Measurements from ENCODE around the gene LRRC41. TPM values are rescaled to one million over a fixed set of nuclear protein-coding genes. Genes with fewer than 3 reads are reported as not detected.
"Not testable (repeated sequence)": the region's sequence is repeated elsewhere in the genome, so short reads cannot be mapped to it uniquely, and the experiment has no call there.

LRRC41 gene
- total RNA-seq, 1 experiment from 2014 or later = 103 TPM

- not testable (repeated sequence) for DNase-seq (ENCODE audit: low read depth)
Observed at GRCh38 chr1:46325285-46326076, 22.1 kb upstream of the LRRC41 start.

DNA sequence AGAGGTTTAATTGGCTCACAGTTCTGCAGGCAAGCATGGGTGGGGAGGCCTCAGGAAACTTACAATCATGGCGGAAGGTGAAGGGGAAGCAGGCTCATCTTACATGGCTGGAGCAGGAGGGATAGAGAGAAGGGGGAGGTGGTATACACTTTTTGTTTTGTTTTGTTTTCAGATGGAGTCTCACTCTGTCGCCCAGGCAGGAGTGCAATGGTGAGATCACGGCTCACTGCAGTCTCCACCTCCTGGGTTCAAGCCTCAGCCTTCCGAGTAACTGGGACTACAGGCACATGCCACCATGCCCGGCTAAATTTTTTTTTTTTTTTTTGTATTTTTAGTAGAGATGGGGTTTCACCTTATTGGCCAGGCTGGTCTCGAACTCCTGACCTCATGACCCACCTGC is 18.8 kb upstream of the LRRC41 start:
- not testable (repeated sequence) for DNase-seq (ENCODE audit: low read depth)

GRCh38 chr1:46319960-46320914 is 16.8 kb upstream of the LRRC41 start:
- not testable (repeated sequence) for DNase-seq (ENCODE audit: low read depth)

DNA sequence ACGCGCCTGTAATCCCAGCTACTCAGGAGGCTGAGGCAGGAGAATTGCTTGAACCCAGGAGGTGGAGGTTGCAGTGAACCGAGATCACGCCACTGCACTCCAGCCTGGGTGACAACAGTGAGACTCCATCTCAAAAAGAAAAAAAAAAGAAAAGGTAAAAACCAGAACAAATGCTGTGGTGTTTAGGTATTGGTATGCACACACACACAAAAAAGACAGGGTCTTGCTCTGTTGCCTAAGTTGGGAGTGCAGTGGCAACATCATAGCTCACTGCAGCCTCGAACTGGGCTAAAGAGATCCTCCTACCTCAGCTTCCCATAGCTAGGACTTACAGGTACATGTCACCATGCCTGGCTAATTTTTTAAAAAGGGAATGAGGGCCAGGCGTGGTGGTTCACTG is 15.9 kb upstream of the LRRC41 start:
- DNase-seq (ENCODE audit: low read depth) = not testable (repeated sequence)

DNA sequence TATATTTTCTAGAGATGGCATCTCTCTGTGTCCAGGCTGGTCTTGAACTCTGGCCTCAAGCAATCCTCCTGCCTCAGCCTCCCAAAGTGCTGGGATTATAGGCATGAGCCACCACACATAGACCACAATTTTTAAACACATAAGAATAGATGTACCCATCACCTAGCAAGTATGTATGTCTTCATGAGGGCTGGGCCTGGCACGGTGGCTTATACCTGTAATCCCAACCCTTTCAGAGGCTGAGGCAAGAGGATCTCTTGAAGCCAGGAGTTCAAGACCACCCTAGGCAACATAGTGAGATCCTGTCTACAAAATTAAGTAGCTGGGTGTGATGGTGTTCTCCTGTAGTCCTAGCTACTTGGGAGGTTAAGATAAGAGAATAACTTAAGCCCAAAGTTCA is 13.9 kb upstream of the LRRC41 start:
- DNase-seq (ENCODE audit: low read depth) = no peak

GRCh38 chr1:46315669-46316403 is 12.4 kb upstream of the LRRC41 start:
- DNase-seq (ENCODE audit: low read depth) = no peak

- DNase-seq (ENCODE audit: low read depth) = no peak
Observed at GRCh38 chr1:46310321-46310720, 6.9 kb upstream of the LRRC41 start.

DNA sequence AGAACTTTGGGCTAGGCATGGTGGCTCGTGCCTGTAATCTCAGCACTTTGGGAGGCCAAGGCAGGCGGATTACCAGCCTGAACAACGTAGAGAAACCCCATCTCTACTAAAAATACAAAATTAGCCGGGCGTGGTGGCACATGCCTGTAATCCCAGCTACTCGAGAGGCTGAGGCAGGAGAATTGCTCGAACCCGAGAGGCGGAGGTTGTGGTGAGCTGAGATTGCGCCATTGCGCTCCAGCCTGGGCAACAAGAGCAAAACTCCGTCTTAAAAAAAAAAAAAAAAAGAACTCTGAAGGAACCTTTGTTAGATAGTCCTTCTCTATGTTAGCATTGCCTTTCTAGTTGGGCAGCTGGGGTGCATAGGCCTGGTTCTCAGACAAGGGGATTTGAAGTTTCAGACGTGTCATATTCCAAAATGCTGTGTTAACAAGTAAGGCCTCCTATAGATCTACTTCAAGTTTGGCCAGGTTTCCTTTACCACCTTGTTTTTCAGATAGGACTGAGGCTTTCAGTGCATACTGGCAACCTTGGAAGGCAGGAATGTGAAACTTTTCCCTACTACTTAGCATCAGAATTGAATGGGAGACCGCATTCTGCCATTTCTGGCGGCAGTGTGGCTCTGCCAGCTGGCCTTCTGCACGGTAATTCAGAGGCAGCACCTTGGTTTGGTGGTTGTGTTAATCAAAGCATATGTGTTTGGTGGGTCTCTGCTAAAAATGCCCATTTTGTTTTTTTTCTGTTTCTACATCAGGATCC is 6.2 kb upstream of the LRRC41 start:
- DNase-seq (ENCODE audit: low read depth) = no peak

- no peak for DNase-seq (ENCODE audit: low read depth)
Observed at GRCh38 chr1:46306159-46306530, 2.7 kb upstream of the LRRC41 start.

DNA sequence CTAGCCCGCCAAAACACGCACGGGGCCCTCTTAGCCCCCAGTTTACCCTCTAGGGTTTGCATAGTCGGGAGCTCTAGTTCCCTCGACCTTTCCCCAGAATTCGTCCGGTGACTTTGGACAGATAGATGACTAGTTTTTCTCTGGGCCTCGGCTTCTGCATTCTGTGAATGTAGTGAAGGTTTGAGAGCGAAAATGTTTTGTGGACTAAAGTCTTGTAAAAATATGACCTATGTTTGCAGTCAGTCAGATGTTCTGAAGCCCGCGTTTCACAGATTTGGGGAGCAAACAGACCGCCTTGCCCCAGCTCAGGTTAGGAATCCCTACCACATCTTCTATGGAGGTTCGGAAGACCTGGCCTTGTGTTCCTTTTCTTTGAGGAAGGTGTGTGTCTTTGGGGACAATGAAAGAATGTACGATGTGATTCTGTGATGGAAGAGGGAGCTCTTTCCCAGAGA is 483 bp upstream of the LRRC41 start:
- no peak for DNase-seq (ENCODE audit: low read depth)

DNA sequence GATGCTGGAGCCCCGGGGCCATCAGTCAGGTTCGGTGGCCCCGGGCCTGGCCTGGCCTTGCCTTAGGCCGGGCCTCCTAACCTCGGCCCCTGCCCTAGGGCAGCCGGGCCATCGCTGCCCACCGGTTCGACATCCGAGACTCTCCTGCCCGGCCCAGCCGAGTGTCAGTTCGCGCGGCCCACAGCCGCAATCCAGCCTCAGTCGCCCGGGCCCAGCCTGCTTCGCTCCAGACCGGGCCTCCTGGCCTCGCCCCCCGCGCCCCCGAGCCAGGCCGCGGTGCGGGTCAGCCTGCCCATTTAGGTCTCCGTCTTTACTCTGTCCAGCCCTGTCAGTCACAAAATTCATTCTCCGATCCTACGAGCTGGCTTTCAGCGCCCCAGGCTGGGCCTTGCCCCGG is 777 bp downstream of the LRRC41 start:
- no peak for DNase-seq (ENCODE audit: low read depth)

GRCh38 chr1:46301808-46302640 is 1.4 kb downstream of the LRRC41 start:
- no peak for DNase-seq (ENCODE audit: low read depth)

DNA sequence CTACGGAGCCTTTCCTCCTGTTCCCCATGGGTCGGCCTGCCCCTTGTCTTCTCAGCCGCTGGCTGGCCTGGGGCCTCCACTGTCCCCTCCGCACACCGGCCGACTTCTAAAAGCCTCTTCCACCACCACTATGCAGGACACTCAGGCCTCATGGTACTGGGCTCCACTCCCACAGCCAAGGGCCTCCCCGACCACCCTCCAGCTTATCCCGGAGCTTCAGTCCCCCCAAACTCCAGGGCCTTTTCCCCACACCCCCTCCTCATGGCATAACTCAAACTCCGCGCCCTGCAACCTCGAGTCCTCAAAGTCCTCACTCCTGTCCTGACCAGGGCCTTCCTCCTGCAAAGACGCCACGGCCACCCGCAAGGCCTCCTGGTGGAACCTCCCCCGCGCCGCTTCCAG is 2.0 kb downstream of the LRRC41 start:
- DNase-seq (ENCODE audit: low read depth) = no peak

DNA sequence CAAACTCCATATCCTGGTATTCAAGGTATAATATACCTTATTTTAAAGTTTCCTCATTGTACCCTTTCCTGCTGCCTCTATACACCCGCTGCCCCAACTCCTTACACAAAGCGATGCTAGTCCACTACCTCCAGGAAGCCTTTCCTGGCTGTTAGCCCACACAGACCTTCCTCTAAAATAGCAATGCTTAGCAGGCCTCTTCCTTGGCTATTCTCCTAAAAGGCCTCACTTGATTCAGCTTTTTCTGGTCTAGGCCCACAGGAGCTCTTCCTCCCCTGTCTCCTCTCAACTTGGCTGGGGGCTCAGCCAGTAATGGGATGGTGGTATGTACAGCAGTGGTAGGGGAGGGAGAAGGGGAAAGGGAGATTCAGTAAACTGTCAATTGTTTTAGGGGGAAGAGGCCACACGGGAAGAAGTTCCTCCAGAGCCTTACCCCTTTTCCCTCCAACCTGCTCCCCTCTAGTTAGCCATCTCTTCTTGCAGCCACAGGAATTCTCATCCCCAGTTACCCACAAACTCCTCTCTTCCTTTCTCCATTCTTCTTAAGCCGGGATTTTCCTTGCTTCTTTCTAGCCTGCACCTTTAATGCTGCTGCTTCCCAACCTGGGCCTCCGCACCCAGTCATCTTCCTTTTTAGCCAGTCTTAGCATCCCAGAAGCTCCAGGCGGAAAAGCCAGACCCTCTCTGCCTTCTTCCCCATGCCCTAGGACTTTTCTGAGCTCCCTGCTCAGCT is 2.6 kb downstream of the LRRC41 start:
- DNase-seq (ENCODE audit: low read depth) = no peak

DNA sequence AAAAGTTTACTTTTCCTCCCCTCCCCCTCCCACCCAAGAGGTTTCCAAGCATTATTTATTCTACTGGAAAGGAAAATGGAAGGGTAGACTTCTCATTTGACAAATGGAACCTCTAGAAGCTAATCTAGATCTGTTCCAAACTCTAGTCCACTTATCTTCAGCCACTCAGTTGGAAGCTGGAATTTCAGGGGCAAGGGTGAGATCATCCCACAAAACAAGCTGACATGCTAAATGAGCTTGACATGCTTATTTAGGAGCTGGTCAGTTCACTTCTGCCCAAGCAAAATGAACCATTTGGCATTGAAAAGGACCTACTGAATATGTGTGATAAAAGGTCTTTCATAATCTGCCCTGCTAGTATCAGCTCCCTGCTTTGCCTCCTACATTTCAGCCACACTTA is 5.0 kb downstream of the LRRC41 start:
- no peak for DNase-seq (ENCODE audit: low read depth)

GRCh38 chr1:46295306-46295705 is 8.1 kb downstream of the LRRC41 start:
- no peak for DNase-seq (ENCODE audit: low read depth)

DNA sequence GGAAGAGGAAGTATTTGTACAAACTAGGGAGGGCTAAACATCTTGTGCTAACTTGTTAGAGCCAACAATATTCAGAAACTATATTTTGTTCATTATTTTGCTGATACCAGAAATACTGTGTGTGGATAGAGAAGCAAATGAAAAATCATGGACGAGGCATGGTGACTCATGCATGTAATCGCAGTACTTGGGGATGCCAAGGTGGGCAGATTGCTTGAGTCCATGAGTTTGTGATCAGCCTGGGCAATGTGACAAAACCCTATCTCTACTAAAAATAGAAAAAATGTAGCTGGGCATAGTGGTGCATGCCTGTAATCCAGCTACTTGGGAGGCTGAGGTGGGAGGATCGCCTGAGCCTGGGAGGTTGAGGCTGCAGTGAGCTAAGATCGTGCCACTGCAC is 13.4 kb downstream of the LRRC41 start:
- DNase-seq (ENCODE audit: low read depth) = no peak

DNA sequence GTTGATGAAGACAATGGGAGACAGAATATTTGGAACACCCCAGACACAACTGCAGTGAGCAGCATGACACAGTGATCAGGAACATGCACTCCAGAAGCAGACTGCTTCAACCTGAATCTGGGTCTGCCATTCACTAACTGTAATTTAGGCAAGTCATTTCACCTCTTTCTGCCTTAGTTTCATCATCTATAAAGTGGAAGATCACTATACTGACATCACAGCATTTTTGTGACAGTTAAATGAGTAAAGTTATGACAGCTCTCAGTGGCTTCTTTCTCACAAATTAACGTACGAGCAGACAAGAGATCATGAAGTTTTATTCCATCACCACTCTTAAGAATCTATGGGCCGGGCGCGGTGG is 14.3 kb downstream of the LRRC41 start:
- DNase-seq (ENCODE audit: low read depth) = no peak

- DNase-seq (ENCODE audit: low read depth) = peak; percentile 51
Observed at GRCh38 chr1:46288485-46289133, 14.8 kb downstream of the LRRC41 start.

Measured in HT1080 (cell line).